Brain microvascular endothelial cell (primary cell): ENCODE measurements around the gene CTDNEP1.

Experiments
- DNase-seq: peaks from one replicate; pipeline ENCODE4 v3.0.0-alpha.2; 2020
- H3K27ac ChIP-seq: fragments of 250-450 bp; sonication (Bioruptor Pico); 2 replicates; pipeline ENCODE4 v1.5.1; 2020; ENCODE audit warnings: mild to moderate bottlenecking, moderate library complexity
- H3K27me3 ChIP-seq: fragments of 250-450 bp; sonication (Bioruptor Pico); replicated peaks from 2 replicates; pipeline ENCODE4 v1.5.1; 2020; ENCODE audit warnings: mild to moderate bottlenecking
- H3K36me3 ChIP-seq: fragments of 250-450 bp; sonication (Bioruptor Pico); replicated peaks from 2 replicates; pipeline ENCODE4 v1.5.1; 2020; ENCODE audit warnings: mild to moderate bottlenecking
- H3K4me3 ChIP-seq: 2 replicates; pipeline ENCODE4 v1.5.1; 2011; ENCODE audit warnings: low read depth, mild to moderate bottlenecking, control low read depth, low read length, moderate library complexity
- in situ Hi-C: cut with HindIII; loops from 2 replicates; pipeline ENCODE4 v1.10.0; 2017; ENCODE audit warnings: low sequenced_read_pairs, low pct_ligation_motif_present
- TF ChIP-seq, protein P1 (sequence below): IDR thresholded peaks from 2 replicates; pipeline ENCODE4 v1.5.1; 2011; ENCODE audit warnings: low read depth, mild to moderate bottlenecking, moderate library complexity, low read length, control low read depth, inconsistent platforms; ENCODE audit errors: missing control alignments

The CTDNEP1 gene

GRCh38 chr17:7205561-7205960, 46.0 kb downstream of the CTDNEP1 start:
- H3K36me3 ChIP-seq: peaks cover 26% of the 10 kb centered on the region

GRCh38 chr17:7204828-7205461, 46.6 kb downstream of the CTDNEP1 start:
- Histone ChIP-seq H3K4me3 (peak overlapping the region; percentile 64), H3K27me3 (no peaks in the 10 kb centered on the region), H3K27ac (peak overlapping the region; percentile 22), H3K36me3 (peaks cover 28% of the 10 kb centered on the region)
- in situ Hi-C loops: no loop called here
- peak; percentile 79 for DNase-seq
- TF ChIP-seq, protein P1, sequence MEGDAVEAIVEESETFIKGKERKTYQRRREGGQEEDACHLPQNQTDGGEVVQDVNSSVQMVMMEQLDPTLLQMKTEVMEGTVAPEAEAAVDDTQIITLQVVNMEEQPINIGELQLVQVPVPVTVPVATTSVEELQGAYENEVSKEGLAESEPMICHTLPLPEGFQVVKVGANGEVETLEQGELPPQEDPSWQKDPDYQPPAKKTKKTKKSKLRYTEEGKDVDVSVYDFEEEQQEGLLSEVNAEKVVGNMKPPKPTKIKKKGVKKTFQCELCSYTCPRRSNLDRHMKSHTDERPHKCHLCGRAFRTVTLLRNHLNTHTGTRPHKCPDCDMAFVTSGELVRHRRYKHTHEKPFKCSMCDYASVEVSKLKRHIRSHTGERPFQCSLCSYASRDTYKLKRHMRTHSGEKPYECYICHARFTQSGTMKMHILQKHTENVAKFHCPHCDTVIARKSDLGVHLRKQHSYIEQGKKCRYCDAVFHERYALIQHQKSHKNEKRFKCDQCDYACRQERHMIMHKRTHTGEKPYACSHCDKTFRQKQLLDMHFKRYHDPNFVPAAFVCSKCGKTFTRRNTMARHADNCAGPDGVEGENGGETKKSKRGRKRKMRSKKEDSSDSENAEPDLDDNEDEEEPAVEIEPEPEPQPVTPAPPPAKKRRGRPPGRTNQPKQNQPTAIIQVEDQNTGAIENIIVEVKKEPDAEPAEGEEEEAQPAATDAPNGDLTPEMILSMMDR: no peak

More at GRCh38 chr17:7205561-7205960, 46.0 kb downstream of the CTDNEP1 start:
- DNase-seq: no peak
- TF ChIP-seq, protein P1: no peak
- Histone ChIP-seq H3K4me3 (peak overlapping the region; percentile 64), H3K27me3 (no peaks in the 10 kb centered on the region), H3K27ac (peak overlapping the region; percentile 22)
- in situ Hi-C loops: no loop called here

DNA sequence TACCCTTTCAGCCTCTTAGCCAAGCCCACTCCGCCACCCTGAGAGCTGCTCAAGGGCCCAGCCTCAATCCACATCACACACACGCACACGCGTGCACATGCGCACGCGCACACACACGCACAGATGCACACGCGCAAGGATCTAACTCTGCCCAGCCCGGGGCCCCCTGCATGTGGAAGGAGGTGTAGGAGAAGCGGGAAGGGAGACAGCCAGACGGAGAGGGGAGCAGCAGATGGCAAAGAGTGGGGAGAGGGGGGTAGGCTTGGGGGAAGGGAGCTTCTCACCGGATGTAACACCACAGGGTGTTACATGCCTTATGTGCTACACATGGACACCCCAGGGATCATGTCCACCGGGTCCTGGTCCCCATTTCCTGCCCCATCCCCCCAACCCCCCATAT, 47.2 kb downstream of the CTDNEP1 start:
- Histone ChIP-seq H3K36me3 (peaks cover 28% of the 10 kb centered on the region), H3K27me3 (no peaks in the 10 kb centered on the region), H3K4me3 (peak overlapping the region; percentile 64), H3K27ac (no peak overlapping the region)
- no peak for DNase-seq
- TF ChIP-seq, protein P1: no peak
- in situ Hi-C loops: no loop called here

GRCh38 chr17:7203391-7203790, 48.1 kb downstream of the CTDNEP1 start:
- H3K27me3 ChIP-seq: no peaks in the 10 kb centered on the region
- no peak overlapping the region for H3K4me3 ChIP-seq
- peaks cover 28% of the 10 kb centered on the region for H3K36me3 ChIP-seq
- no peak for DNase-seq
- TF ChIP-seq, protein P1: no peak
- in situ Hi-C loops: no loop called here
- no peak overlapping the region for H3K27ac ChIP-seq

GRCh38 chr17:7196651-7197401, 54.7 kb downstream of the CTDNEP1 start:
- in situ Hi-C loops: loop anchor here (25.0 kb wide), 1 partner anchor 135 kb away; no protein-coding TSS in a partner anchor
- no peak for DNase-seq
- no peak overlapping the region for H3K27ac ChIP-seq
- H3K4me3 ChIP-seq: no peak overlapping the region
- TF ChIP-seq, protein P1: no peak
- H3K36me3 ChIP-seq: peaks cover 59% of the 10 kb centered on the region
- H3K27me3 ChIP-seq: no peaks in the 10 kb centered on the region
